GDM1 (cell line): ENCODE results near the gene ASCC3.

ENCODE experiments used
- DNase-seq: peaks from one replicate; lab custom pipeline; 2025; lab: John Stamatoyannopoulos, UW

The ASCC3 gene

GRCh38 chr6:100726666-100727065 is 154.5 kb downstream of the ASCC3 start:
- DNase-seq, result no peak

- DNase-seq, result no peak
Measured at GRCh38 chr6:100724696-100725095, 156.4 kb downstream of the ASCC3 start.

- DNase-seq, result no peak
Measured at GRCh38 chr6:100724222-100724621, 156.9 kb downstream of the ASCC3 start.

- no peak for DNase-seq
Measured at GRCh38 chr6:100721256-100721655, 159.9 kb downstream of the ASCC3 start.

GRCh38 chr6:100719883-100720682 is 161.0 kb downstream of the ASCC3 start:
- DNase-seq, result no peak

GRCh38 chr6:100712997-100713396 is 168.1 kb downstream of the ASCC3 start:
- DNase-seq, result no peak

- DNase-seq, result no peak
Measured at GRCh38 chr6:100706491-100706890, 174.6 kb downstream of the ASCC3 start.

- no peak for DNase-seq
Measured at GRCh38 chr6:100704961-100705360, 176.2 kb downstream of the ASCC3 start.

- no peak for DNase-seq
Measured at GRCh38 chr6:100701728-100702127, 179.4 kb downstream of the ASCC3 start.

- DNase-seq, result no peak
Measured at GRCh38 chr6:100700009-100700408, 181.1 kb downstream of the ASCC3 start.

GRCh38 chr6:100695445-100695844 is 185.7 kb downstream of the ASCC3 start:
- no peak for DNase-seq

- no peak for DNase-seq
Measured at GRCh38 chr6:100693249-100693927, 187.7 kb downstream of the ASCC3 start.

- DNase-seq, result no peak
Measured at GRCh38 chr6:100691972-100692371, 189.2 kb downstream of the ASCC3 start.

GRCh38 chr6:100686216-100686615 is 194.9 kb downstream of the ASCC3 start:
- DNase-seq, result no peak

- no peak for DNase-seq
Measured at GRCh38 chr6:100685747-100686146, 195.4 kb downstream of the ASCC3 start.

GRCh38 chr6:100680163-100680562 is 201.0 kb downstream of the ASCC3 start:
- no peak for DNase-seq

GRCh38 chr6:100678027-100678426 is 203.1 kb downstream of the ASCC3 start:
- no peak for DNase-seq

- DNase-seq, result no peak
Measured at GRCh38 chr6:100677240-100677639, 203.9 kb downstream of the ASCC3 start.

GRCh38 chr6:100673641-100674040 is 207.5 kb downstream of the ASCC3 start:
- no peak for DNase-seq

GRCh38 chr6:100671740-100672139 is 209.4 kb downstream of the ASCC3 start:
- no peak for DNase-seq

- DNase-seq, result no peak
Measured at GRCh38 chr6:100670056-100670455, 211.1 kb downstream of the ASCC3 start.

GRCh38 chr6:100665041-100665380 is 216.1 kb downstream of the ASCC3 start:
- no peak for DNase-seq

GRCh38 chr6:100664274-100665040 is 216.7 kb downstream of the ASCC3 start:
- DNase-seq, result no peak
